Neural cell (in vitro differentiated cells): ENCODE data around the gene GNAT2. TPM values are rescaled to one million over a fixed set of nuclear protein-coding genes. Genes with fewer than 3 reads are reported as not detected.

Experiments
- H2AFZ ChIP-seq: fragments of 200-600, 300-800 bp; sonication (generic), shearing (Covaris generic); 2 replicates; pipeline ENCODE4 v1.6.0; 2014; ENCODE audit warnings: low read depth, mild to moderate bottlenecking, antibody characterized with exemption, low read length, moderate library complexity
- H3F3A ChIP-seq: fragments of 200-600 bp; shearing (Covaris generic); 2 replicates; pipeline ENCODE4 v1.6.1; 2016; ENCODE audit warnings: mild to moderate bottlenecking, moderate library complexity, mixed read lengths, antibody characterized with exemption, low read length; ENCODE audit not compliant: insufficient read depth, poor library complexity, severe bottlenecking
- H3K27ac ChIP-seq: fragments of 200-600, 300-800 bp; sonication (generic), shearing (Covaris generic); 2 replicates; pipeline ENCODE4 v1.5.1; 2014; ENCODE audit warnings: mild to moderate bottlenecking, low read length, moderate library complexity
- H3K27me3 ChIP-seq: fragments of 300-800, 200-600 bp; sonication (generic), shearing (Covaris generic); 2 replicates; pipeline ENCODE4 v1.6.0; 2014; ENCODE audit warnings: mild to moderate bottlenecking, low read depth, low read length, moderate library complexity; ENCODE audit not compliant: insufficient read depth
- H3K36me3 ChIP-seq: fragments of 300-800, 200-600 bp; sonication (generic), shearing (Covaris generic); 2 replicates; pipeline ENCODE4 v1.5.1; 2014; ENCODE audit warnings: mild to moderate bottlenecking, antibody characterized with exemption, low read length, moderate library complexity; ENCODE audit not compliant: insufficient read depth
- H3K4me2 ChIP-seq: fragments of 300-800, 200-600 bp; sonication (generic), shearing (Covaris generic); 2 replicates; pipeline ENCODE4 v1.6.0; 2014; ENCODE audit warnings: mild to moderate bottlenecking, low read length
- H3K4me3 ChIP-seq: fragments of 300-800, 200-600 bp; sonication (generic), shearing (Covaris generic); 2 replicates; pipeline ENCODE4 v1.5.1; 2014; ENCODE audit warnings: mild to moderate bottlenecking, low read length, moderate library complexity
- H3K79me2 ChIP-seq: fragments of 200-600 bp; shearing (Covaris generic); replicated peaks from 2 replicates; pipeline ENCODE4 v1.6.0; 2014; ENCODE audit warnings: mild to moderate bottlenecking, low read length, moderate library complexity; ENCODE audit not compliant: insufficient read depth
- H3K9ac ChIP-seq: fragments of 300-800, 200-600 bp; sonication (generic), shearing (Covaris generic); 2 replicates; pipeline ENCODE4 v1.6.1; 2016; ENCODE audit warnings: mild to moderate bottlenecking, low read length, mixed read lengths
- H3K9me2 ChIP-seq: fragments of 200-600 bp; shearing (Covaris generic); 2 replicates; pipeline ENCODE4 v1.6.1; 2016; ENCODE audit warnings: mild to moderate bottlenecking, low read length, mixed read lengths; ENCODE audit not compliant: insufficient read depth
- H3K9me3 ChIP-seq: fragments of 200-600, 300-800 bp; sonication (generic), shearing (Covaris generic); 2 replicates; pipeline ENCODE4 v1.6.1; 2016; ENCODE audit warnings: mild to moderate bottlenecking, mixed run types, low read length, moderate library complexity, mixed read lengths
- H4K20me1 ChIP-seq: fragments of 200-600 bp; shearing (Covaris generic); 2 replicates; pipeline ENCODE4 v1.6.1; 2016; ENCODE audit warnings: mild to moderate bottlenecking, mixed run types; ENCODE audit not compliant: insufficient read depth
- CTCF ChIP-seq: fragments of 450-650 bp; IDR thresholded peaks from 2 replicates; pipeline ENCODE4 v1.5.1; 2014; ENCODE audit warnings: antibody characterized with exemption, mild to moderate bottlenecking, moderate library complexity; ENCODE audit not compliant: poor library complexity, severe bottlenecking
- EP300 ChIP-seq: fragments of 450-650 bp; conservative IDR thresholded peaks from 2 replicates; pipeline ENCODE4 v1.6.1; 2014; ENCODE audit warnings: antibody characterized with exemption, mild to moderate bottlenecking, moderate library complexity; ENCODE audit not compliant: poor library complexity, severe bottlenecking
- EZH2 ChIP-seq: fragments of 200-600, 300-800 bp; shearing (Covaris generic), sonication (generic); IDR thresholded peaks from 2 replicates; pipeline ENCODE4 v1.6.1; 2014; ENCODE audit warnings: antibody characterized with exemption, low read length, borderline replicate concordance, mild to moderate bottlenecking; ENCODE audit not compliant: insufficient read depth, poor library complexity, severe bottlenecking
- MXI1 ChIP-seq: fragments of 450-650 bp; conservative IDR thresholded peaks from 2 replicates; pipeline ENCODE4 v1.6.1; 2014; ENCODE audit warnings: antibody characterized with exemption, mild to moderate bottlenecking; ENCODE audit not compliant: poor library complexity, severe bottlenecking
- POLR2AphosphoS5 ChIP-seq: IDR thresholded peaks from 2 replicates; pipeline ENCODE4 v1.6.1; 2012
- RAD21 ChIP-seq: fragments of 450-650 bp; conservative IDR thresholded peaks from 2 replicates; pipeline ENCODE4 v1.6.1; 2014; ENCODE audit warnings: antibody characterized with exemption, mild to moderate bottlenecking, moderate library complexity
- REST ChIP-seq: IDR thresholded peaks from 2 replicates; pipeline ENCODE4 v1.6.1; 2012; ENCODE audit warnings: borderline replicate concordance
- SMC3 ChIP-seq: fragments of 450-650 bp; conservative IDR thresholded peaks from 2 replicates; pipeline ENCODE4 v1.6.1; 2014; ENCODE audit warnings: antibody characterized with exemption, mild to moderate bottlenecking, moderate library complexity; ENCODE audit not compliant: poor library complexity
- TAF1 ChIP-seq: IDR thresholded peaks from 2 replicates; pipeline ENCODE4 v1.6.1; 2012; ENCODE audit warnings: low read depth
- polyA plus RNA-seq: library from polyadenylated mRNA; depleted of rRNA; stranded (reverse); fragments of >200 nt; gene quantifications from 2 replicates; pipeline ENCODE4 v1.2.3, GENCODE V29; 2014

The GNAT2 gene
- polyA plus RNA-seq, 1 donor from 2014 or later, result 1.5 TPM

- H2AFZ ChIP-seq, result no peak overlapping the region
- H3K9ac ChIP-seq, result no peak overlapping the region
- no peaks in the 10 kb centered on the region for H3F3A ChIP-seq
- TF ChIP-seq REST (no peak), SMC3 (no peak), TAF1 (no peak), EP300 (no peak), POLR2AphosphoS5 (no peak), EZH2 (no peak), RAD21 (no peak), CTCF (no peak), MXI1 (no peak)
- no peaks in the 10 kb centered on the region for H4K20me1 ChIP-seq
- no peaks in the 10 kb centered on the region for H3K79me2 ChIP-seq
- H3K4me3 ChIP-seq, result no peak overlapping the region
- no peak overlapping the region for H3K4me2 ChIP-seq
- H3K9me2 ChIP-seq, result no peaks in the 10 kb centered on the region
- no peaks in the 10 kb centered on the region for H3K36me3 ChIP-seq
- no peaks in the 10 kb centered on the region for H3K9me3 ChIP-seq
- H3K27me3 ChIP-seq, result no peaks in the 10 kb centered on the region
- no peak overlapping the region for H3K27ac ChIP-seq
Measured at GRCh38 chr1:109629372-109630030, 10.1 kb upstream of the GNAT2 start.

GRCh38 chr1:109628540-109629321, 9.3 kb upstream of the GNAT2 start:
- Histone ChIP-seq H3K9me3 (no peaks in the 10 kb centered on the region), H3K9ac (no peak overlapping the region), H3F3A (no peaks in the 10 kb centered on the region), H3K27me3 (no peaks in the 10 kb centered on the region), H3K36me3 (no peaks in the 10 kb centered on the region), H3K4me2 (no peak overlapping the region), H4K20me1 (no peaks in the 10 kb centered on the region), H2AFZ (no peak overlapping the region), H3K9me2 (no peaks in the 10 kb centered on the region), H3K79me2 (peaks cover 4% of the 10 kb centered on the region), H3K4me3 (no peak overlapping the region), H3K27ac (no peak overlapping the region)
- TF ChIP-seq SMC3, result no peak
